Right forelimb (tissue), 1 donor: ENCODE measurements around the gene DAGLB.
"Not testable (repeated sequence)": the region's sequence is repeated elsewhere in the genome, so short reads cannot be mapped to it uniquely, and the experiment has no call there.

Experiments used
- DNase-seq: peaks from one replicate; pipeline ENCODE4 v3.0.0-alpha.2; 2018

The DAGLB gene, protein sequence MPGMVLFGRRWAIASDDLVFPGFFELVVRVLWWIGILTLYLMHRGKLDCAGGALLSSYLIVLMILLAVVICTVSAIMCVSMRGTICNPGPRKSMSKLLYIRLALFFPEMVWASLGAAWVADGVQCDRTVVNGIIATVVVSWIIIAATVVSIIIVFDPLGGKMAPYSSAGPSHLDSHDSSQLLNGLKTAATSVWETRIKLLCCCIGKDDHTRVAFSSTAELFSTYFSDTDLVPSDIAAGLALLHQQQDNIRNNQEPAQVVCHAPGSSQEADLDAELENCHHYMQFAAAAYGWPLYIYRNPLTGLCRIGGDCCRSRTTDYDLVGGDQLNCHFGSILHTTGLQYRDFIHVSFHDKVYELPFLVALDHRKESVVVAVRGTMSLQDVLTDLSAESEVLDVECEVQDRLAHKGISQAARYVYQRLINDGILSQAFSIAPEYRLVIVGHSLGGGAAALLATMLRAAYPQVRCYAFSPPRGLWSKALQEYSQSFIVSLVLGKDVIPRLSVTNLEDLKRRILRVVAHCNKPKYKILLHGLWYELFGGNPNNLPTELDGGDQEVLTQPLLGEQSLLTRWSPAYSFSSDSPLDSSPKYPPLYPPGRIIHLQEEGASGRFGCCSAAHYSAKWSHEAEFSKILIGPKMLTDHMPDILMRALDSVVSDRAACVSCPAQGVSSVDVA

DNA sequence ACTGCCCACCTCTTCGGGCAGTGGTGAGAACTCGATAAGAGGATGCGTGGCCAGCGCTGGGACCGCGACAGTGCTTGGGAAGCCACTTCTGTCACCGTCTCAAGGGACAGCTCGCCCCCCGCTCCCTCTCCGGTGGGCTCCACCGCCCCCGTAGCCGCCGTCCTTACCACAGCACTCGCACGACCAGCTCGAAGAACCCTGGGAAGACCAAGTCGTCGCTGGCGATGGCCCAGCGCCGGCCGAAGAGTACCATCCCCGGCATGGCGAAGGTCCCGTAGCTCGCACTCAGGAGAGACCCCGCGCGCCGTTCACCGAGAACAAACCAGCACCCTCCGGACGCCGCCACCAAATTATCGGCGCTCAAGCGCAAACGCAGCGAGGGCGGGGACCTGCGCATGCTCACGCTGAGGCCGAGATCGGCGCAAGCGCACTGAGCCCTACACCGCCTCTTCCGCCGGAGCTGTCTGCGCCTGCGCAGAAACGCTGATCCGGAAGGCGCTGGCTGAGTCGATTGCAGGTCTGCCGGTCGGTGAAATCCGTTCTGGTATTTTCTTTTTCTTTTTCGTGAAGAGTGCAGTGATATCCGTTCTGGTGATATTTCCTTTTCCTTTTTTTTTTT lies at the start of gene DAGLB:
TSS of gene DAGLB (minus strand) at position 374 of the 619 bp plus-strand sequence. CDS start at position 262, 112 bp downstream.
- peak; percentile 96 for DNase-seq

DNA sequence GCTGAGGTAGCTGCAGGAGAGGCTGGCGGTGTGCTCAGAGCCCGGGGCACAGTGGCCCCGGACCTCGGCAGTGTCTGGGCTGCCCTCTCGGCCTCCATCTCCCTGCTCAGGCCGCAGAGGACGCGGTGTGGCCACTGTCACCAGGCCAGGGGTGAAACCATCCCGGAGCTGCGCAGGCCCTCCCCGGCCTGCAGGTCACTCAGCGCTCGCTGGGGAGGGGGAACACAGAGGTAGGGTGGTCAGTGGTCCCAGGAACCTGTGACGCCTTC lies 49.8 kb upstream of the DAGLB start:
- no peak for DNase-seq

DNA sequence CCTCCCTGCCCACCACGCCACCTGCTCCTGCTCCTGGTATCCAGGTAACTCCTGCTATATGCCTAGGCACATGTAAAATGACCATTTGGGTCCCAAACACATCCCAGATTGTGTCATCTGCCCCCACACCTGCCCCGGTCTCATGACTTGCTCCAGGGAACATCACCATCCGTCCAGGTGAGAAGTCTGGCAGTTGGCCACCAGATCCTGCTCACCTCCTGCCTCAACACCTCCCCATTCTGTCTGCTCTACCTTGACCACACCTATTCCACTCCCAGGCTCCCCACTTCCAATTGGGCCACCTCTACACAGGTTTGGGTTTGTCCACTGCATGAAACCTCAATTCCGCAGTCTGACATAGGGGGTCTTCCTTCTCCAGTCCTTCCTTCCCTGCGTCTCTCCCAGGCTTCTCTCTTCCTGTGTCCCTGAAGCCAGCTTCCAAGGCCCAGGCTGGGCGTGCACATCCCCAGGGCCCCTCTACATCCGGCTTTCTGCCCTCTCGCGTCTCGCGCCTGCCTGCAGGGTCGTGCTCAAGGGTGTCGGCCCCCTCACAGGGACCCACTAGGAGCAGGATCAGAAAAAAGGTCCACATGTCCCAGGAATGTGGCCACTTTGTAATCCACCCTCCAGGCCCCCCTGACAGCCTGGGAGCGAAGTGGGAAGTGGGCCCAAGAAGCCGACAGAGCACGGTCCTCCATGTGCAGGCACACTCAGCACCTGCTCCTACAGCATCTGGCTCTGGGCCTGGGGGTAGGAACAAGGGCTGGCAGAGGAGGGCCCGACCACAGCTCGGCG lies 49.3 kb upstream of the DAGLB start:
- no peak for DNase-seq

DNA sequence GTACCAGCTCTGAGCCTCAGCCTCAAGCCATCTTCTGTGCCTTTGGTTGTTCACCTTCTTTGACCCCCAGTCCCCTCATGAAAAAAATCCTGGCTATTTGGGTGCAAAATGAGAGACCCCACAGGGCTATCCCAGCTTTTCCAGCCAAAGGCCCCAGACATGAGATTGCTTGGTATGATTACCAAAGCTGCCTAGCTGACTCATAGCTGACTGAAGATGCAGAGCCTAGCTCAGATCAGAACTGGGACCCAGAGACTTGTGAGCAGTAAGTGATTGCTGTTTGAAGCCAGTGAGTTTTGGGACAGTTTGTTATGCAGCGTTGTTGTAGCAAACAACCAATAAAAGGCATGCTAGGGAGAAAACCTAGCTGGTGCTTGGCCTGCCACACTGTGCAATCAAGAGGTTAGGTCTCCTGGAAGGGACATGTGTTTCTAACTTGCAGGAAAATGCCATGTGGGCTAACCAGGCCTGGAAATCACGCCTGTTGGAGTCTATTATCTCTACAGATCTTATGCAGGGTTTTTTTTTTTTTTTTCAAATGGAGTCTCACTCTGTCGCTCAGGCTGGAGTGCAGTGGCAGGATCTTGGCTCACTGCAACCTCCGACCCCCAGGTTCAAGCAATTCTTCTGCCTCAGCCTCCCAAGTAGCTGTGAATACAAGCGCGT lies 48.0 kb upstream of the DAGLB start:
- no peak for DNase-seq

DNA sequence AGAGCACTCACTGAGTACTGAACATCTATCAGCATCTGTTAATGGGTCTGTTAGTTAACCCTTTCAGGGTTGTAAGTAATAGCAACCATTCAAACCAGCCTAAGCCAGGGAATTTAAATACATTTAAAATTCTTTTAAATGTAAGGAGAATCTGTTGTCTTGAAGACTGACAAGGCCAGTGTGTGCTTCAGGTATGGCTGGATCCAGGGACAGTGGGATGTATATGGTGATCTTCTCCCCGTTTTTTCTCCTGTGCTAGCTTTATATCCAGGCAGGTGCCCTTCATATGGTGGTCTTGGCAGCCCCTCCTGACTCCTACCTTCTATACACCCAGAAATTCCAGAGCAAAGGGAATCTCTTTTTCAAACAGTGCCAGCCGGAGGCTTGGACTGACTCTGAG lies 46.6 kb upstream of the DAGLB start:
- DNase-seq, result no peak

DNA sequence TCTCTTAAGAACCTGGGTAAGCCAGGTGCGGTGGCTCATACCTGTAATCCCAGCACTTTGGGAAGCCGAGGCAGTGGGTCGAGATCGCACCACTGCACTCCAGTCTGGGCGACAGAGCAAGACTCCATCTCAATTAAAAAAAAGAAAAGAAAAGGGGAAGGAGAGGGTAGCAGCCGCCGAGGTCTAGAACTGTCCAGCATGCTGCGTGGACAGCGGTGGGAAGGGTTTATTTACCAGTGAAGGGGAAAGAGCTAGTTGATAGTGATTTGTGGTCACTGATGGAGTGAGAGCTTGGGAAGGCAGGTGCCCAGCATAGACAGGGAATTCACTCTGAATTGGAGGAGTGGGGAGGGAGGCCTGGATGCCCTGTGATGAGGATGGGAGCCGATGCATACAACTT lies 43.4 kb upstream of the DAGLB start:
- DNase-seq, result no peak

DNA sequence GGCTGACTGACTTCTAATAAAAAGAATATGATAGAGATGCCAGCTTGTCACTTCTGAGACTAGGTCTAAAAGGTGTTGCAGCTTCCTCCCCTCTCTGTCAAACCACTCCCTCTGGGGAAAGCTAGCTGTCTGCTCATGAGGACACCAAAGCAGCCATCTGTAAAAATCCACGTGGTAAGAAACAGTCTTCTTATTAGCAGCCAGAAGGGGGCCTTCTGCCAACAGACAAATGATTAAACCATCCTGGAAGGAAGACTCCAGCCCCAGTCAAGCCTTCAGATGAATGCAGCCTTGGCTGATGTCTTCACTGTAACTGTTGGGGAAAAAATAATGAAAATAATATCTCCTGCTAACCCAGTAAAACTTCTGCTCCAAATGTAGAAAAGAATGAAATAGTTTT lies 41.9 kb upstream of the DAGLB start:
- DNase-seq, result no peak

DNA sequence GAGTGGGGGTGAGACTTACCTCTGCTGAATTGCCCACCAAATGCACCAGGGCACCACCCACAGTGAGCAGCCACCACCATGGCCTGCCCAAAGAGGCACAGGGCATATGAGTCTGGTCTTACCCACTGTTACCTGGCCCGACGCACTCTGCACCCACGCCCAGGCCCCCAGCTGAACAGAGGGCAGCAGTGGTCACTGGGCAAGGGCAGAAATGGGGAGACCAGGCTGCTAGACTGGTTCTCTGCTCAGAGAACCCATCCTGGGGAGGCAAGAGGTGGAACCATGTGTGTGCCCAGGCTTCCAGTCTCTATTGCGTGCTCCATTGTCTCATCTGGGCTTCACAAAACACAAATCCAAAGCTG lies 39.4 kb upstream of the DAGLB start:
- no peak for DNase-seq

DNA sequence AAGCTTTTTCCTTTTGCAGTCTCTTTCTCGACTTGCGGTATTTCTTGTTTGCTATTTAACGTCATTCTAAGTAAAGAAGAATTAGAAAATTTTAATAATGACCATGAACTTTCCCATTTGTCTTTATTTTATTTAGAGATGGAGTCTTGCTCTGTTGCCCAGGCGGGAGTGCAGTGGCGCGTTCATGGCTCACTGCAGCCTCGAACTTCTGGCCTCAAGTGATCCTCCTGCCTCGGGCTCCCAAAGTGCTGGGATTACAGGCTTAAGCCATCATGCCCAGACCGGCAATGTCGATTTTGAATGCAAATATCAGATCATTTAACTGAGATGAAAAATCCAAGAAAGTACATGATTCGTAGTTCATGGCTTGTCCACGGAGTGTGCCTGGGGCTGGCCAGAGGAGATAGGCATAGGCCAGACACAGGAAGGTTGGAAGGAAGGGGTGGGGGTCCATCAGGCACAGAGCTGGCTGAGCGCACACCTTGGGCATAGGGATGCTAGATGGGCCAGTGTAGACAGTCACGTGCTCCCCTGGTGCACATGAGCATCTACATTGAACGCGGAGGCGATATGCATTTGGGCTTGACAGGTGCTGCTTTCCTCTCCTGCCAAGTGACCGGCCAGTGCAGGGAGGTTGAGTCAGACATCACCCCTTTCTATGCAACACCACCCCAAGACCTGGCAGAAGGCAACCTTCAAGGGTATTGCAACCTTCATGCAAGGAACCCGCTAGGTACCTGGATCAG lies 38.9 kb upstream of the DAGLB start:
- no peak for DNase-seq

DNA sequence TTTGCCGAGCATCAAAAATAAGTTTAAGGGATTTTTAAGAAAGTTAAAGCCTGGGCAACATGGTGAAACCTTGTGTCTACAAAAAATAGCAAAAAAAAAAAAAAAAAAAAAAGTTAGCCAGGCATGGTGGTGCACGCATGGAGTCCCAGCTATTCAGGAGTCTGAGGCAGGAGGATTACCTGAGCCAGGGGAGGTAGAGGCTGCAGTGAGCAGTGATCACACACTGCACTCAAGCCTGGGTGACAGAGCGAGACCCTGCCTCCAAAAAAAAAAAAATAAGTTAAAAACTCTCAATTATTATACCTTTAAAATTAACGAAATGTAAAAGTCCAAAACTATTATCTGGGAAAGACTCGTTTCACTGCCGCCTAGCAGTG lies 35.0 kb upstream of the DAGLB start:
- no peak for DNase-seq

DNA sequence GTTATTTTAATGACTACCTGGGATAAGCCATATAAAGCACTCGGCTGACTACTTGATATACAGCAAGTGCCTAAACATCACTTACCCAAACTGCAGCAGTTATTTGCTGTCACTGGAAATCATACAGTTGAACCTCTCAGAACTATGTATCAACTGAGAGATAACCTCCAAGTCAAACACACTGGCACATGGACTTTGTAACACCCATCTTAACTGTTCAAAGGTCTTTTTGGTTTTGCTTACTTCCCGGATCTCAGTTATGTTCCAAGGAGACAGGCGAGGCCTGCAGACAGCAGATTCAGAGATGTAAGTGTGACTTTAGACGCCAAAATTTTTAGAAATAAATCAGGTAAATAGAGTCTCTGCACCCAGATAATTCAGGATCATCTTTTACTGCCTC lies 34.6 kb upstream of the DAGLB start:
- DNase-seq, result no peak

DNA sequence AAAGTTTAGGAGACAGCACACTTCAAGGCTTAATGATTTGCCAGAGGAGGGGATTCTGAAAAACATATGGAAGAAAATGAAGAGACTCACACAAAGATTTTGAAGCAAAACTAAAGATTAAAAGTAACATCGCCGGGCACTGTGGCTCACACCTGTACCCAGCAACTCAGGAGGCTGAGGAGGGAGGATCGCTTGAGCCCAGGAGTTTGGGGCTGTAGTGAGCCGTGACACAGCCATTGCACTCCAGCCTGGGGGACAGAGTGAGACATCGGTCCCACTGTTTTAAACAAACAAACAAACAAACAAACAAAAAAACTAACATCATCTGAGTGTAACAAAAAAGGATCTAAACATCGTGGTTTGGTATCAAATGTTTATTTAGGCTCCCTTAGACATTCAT lies 33.7 kb upstream of the DAGLB start:
- no peak for DNase-seq

DNA sequence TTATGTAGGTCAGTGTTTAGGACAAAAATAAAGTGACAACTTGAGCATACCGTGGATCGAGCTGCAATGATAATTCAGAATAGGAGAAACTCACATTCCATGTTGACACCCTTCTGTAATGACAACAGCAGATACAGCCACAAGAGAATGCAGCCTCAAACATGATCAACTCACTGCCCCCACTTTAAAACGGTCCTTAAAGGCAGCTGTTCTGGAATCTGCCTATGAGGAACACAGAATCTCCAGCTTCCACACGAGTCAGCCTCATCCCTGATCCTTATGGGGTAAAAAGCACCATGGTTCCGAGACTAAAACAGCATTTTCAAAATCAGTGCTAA lies 32.5 kb upstream of the DAGLB start:
- no peak for DNase-seq

DNA sequence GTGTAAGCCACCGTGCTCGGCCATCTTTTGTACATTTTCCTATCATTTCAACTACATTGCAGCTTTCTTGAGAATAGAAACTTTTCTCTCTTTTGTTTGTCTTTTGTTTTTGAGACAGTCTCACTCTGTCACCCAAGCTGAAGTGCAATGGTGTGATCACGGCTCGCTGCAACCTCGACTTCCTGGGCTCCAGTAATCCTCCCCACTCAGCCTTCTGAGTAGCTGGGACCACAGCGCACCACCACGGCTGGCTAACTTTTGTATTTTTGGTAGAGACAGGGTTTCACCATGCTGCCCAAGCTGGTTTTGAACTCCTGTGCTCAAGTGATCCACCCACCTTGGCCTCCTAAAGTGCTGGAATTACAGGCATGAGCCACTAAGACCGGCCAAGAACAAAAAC lies 31.3 kb upstream of the DAGLB start:
- no peak for DNase-seq

DNA sequence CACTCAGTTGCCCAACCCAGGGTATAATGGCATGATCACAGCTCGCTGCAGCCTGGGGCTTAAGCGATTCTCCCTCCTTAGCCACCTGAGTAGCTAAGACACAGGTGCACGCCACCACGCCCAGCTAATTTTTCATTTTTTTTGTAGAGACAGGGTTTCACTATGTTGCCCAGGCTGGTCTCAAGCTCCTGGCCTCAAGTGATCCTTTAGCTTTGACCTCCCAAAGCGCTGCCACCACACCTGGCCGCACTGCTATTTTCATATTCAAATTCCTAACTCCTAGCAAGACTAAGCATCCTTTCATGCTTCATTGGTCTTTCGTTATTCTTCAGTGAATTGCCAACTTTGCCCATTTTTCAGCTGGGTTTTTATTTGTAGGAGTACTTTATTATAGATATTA lies 30.4 kb upstream of the DAGLB start:
- DNase-seq, result no peak

DNA sequence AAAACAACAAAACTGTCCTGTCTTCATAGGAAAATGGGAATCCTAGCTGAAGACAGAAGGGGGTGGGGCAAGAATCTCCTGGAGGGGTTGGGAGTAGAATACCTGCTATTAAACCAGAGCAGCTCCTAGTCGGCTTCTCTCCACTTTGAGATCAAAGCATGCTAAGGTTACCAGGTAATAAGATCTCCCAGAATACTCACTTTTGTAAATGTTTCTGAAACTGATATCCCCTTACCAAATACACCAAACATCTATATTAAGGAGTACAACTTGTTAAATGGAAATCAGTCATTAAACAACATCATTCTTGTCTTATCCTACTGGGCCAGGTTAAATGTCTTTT lies 29.5 kb upstream of the DAGLB start:
- no peak for DNase-seq

DNA sequence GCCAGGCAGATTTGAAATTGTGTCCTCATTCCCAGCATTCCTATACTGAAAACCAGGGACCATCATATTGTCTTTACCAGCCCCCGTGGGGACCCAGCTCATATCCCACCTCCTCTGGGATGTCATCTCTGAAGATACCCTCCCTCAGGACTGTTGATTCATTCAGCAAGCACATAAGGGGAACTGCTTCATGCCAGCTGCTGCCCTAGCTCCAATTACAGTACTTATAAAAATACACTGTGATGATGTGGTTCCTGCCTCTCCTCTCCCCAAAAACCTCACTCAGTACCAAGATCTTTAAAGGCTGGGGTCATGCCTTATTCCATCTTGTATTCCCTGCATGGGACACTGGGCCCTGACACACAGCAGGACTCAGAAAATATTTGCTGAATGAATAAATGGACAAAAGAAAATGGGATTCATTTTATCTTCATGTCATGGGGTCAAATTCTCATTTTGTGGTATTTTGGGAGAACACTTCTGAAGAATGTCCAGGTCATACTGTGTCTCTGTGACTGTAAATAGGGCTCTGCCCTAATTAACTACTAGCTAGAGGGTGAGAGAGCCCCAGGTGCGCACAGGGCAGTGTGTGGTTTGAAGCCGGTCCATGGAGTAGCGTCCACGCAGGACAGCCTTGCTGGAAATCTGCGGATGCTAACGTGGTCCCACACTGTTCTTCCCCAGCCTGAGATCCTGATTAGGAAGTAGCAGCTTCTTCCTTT lies 29.0 kb upstream of the DAGLB start:
- no peak for DNase-seq

DNA sequence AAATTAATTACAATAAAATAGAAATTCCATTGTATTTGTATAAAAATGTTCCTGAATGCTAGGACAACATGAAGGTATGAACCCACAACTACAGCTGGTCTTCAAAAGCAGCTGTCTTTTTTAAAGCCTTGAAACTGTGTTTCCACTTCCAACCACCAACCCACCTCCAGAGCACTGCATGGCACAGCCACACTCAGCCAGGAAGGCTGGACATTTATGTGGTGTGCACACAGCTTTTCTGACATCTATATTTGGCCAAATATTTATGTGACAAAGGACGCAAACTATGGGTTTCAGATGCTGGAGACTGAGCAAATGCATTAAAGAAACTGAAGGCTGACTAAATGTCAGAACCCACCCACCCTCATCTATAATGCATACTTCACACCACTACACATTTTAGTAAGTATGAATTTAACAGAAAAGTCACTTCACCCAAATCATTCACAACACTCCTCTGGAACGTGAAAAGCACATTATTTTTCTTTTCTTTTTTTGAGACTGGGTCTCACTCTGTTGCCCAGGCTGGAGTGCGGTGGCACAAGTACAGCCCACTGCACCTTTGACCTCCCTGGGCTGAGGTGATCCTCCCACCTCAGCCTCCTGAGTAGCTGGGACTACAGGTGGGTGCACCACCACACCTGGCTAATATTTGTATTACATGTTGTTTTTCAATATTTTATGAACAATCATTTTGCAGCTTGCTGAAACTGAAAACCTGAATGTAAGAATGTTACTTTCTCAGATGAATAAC lies 27.9 kb upstream of the DAGLB start:
- no peak for DNase-seq

DNA sequence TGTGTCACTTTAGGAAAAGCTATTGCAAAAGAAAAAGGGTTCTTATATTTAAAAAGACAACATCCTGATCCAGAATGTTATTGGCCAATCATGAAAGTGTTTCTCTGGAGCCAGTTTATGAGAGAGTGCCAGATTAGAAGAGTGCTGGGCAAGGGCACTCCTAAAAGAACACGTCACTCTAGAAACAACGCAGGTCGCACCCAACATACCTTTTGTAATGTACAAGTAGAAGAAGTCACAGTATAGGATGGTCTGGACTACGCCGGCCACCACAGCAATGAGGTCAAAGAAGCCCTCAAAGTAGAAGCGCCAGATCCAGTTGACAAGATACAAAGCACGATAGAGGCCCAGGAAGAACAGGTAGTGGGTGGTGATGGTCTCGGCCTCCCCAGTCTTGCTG lies 18.1 kb upstream of the DAGLB start:
- DNase-seq, result no peak

DNA sequence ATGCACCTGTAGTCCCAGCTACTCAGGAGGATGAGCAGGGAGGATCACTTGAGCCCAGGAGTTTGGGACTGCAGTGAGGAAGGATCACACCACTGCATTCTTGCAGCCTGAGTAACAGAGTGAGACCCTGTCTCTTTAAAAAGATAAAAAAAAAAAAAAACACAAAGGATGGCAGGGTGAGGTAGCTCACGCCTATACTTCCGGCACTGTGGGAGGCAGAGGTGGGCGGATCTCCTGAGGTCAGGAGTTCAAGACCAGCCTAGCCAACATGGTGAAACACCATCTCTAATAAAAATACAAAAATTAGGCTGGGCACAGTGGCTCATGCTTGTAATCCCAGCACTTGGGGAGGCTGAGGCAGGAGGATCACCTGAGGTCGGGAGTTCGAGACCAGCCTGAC lies 15.9 kb upstream of the DAGLB start:
- not testable (repeated sequence) for DNase-seq

DNA sequence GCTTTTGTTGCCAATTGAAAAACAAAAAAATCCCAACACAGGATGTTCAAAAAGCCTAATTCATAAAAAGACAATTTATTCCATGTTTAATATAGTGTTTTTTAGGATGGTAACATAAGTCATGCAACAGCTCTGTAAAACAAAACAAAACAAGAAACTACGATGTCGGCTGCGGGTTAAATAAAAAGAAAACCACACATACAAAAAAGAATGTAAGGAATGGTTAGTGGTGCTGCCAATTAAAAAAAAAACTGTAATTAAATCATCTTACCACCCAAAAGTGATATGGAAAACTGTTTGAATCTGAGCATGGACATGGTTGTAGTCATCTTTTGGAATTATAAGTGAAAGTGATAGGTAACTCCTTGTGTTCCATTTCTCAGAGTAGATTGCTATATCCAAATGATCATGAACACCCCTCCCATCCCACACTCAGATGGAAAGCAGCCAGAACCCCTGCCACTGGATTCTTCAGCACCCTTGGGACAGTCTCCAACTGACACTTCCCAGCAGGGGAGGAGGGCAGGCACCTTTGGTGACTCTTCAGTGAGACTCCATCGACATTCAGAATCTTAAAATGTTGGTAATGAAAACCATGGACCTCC lies 14.3 kb upstream of the DAGLB start:
- DNase-seq, result no peak
